ENCODE results near the gene NECAB2. TPM values are rescaled to one million over a fixed set of nuclear protein-coding genes. Genes with fewer than 3 reads are reported as not detected.

Gene NECAB2
- total and polyA plus RNA-seq, 2 of the 8 experiments (the other 6 are each of a cell fraction or from before 2014, with no cell fraction given), result 3.6 to 4.2 TPM

DNA sequence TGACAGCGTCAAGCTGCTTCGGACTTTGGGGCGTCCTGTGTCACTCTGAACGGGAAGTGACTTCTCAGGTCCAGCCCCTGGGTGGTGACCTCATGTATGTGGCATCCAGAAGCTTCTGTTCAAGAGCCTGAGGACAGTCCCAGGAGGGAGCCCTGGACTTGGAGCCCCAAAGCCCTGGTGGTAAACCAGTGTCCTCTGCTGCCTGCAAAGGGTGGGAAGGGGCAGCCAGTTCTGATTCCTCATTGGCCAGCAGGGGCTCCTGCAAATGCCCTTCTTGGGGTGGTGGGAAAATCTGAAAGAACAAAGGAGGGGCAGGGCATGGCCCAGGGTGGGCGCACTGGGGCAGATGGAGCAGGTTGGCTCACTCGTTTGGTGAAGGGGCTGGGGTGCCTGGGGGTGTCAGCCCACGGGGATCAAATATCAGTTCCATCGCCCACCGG is 13.4 kb upstream of the NECAB2 start (continued):
- no peak for TF ChIP-seq RXRA (IDR thresholded peaks at IDR 0.05; ENCODE audit: insufficient read depth, low read depth, low read length)
- no peak for TF ChIP-seq SRF (IDR thresholded peaks at IDR 0.05; ENCODE audit: low read depth, low read length)
